Neural cell (in vitro differentiated cells): Measurements from ENCODE around the gene ACE.

ENCODE experiments used
- CTCF ChIP-seq: fragments of 450-650 bp; IDR thresholded peaks from 2 replicates; pipeline ENCODE4 v1.5.1; 2014; ENCODE audit warnings: antibody characterized with exemption, mild to moderate bottlenecking, moderate library complexity; ENCODE audit not compliant: poor library complexity, severe bottlenecking
- EZH2 ChIP-seq: fragments of 200-600, 300-800 bp; shearing (Covaris generic), sonication (generic); IDR thresholded peaks from 2 replicates; pipeline ENCODE4 v1.6.1; 2014; ENCODE audit warnings: antibody characterized with exemption, low read length, borderline replicate concordance, mild to moderate bottlenecking; ENCODE audit not compliant: insufficient read depth, poor library complexity, severe bottlenecking

- TF ChIP-seq CTCF (no peak), EZH2 (no peak)
Observed at GRCh38 chr17:63511331-63511730, 34.5 kb downstream of the ACE start.
